HG03064 (cell line): Measurements from ENCODE around the gene CTSG.
A peak's percentile ranks its signal among the peaks of the same experiment; 100 is the strongest.
"Not testable (repeated sequence)": the region's sequence is repeated elsewhere in the genome, so short reads cannot be mapped to it uniquely, and the experiment has no call there.

ENCODE experiments used
- ATAC-seq: cut with Tn5 transposase; IDR thresholded peaks from one replicate; pipeline ENCODE4 v1.9.1; 2021; ENCODE audit warnings: low read depth; ENCODE audit not compliant: unreplicated experiment

The CTSG gene

GRCh38 chr14:24576182-24576581 lies at the start of gene CTSG:
Gene CTSG, minus strand, starts transcription at chr14:24576250. Its CDS starts 27 bp downstream, at chr14:24576223.
- ATAC-seq: no peak

- no peak for ATAC-seq
Observed at GRCh38 chr14:24613747-24614146, 37.7 kb upstream of the CTSG start.

GRCh38 chr14:24613241-24613640 lies 37.2 kb upstream of the CTSG start:
- ATAC-seq: no peak

GRCh38 chr14:24612196-24612595 lies 36.1 kb upstream of the CTSG start:
- no peak for ATAC-seq

GRCh38 chr14:24609655-24610344 lies 33.8 kb upstream of the CTSG start, which contains the start of gene GZMH:
Gene GZMH, minus strand, starts transcription at chr14:24609685. Its CDS starts 72 bp downstream, at chr14:24609613.
- peak; percentile 65 for ATAC-seq

- ATAC-seq: no peak
Observed at GRCh38 chr14:24607635-24608514, 31.8 kb upstream of the CTSG start.

- ATAC-seq: no peak
Observed at GRCh38 chr14:24607081-24607480, 31.0 kb upstream of the CTSG start.

GRCh38 chr14:24606297-24606696 lies 30.2 kb upstream of the CTSG start:
- no peak for ATAC-seq

GRCh38 chr14:24605435-24606190 lies 29.6 kb upstream of the CTSG start:
- ATAC-seq: peak; percentile 76

- ATAC-seq: no peak
Observed at GRCh38 chr14:24597403-24597802, 21.4 kb upstream of the CTSG start.

- ATAC-seq: no peak
Observed at GRCh38 chr14:24595073-24595808, 19.2 kb upstream of the CTSG start.

- not testable (repeated sequence) for ATAC-seq
Observed at GRCh38 chr14:24591004-24591403, 15.0 kb upstream of the CTSG start.

- not testable (repeated sequence) for ATAC-seq
Observed at GRCh38 chr14:24584402-24584801, 8.4 kb upstream of the CTSG start.

GRCh38 chr14:24578558-24578957 lies 2.5 kb upstream of the CTSG start:
- no peak for ATAC-seq

GRCh38 chr14:24576771-24577170 lies 721 bp upstream of the CTSG start:
- no peak for ATAC-seq

GRCh38 chr14:24574206-24574774 lies 1.8 kb downstream of the CTSG start:
- no peak for ATAC-seq

- ATAC-seq: no peak
Observed at GRCh38 chr14:24566318-24566717, 9.7 kb downstream of the CTSG start.

- ATAC-seq: no peak
Observed at GRCh38 chr14:24565766-24566165, 10.3 kb downstream of the CTSG start.

GRCh38 chr14:24563505-24563904 lies 12.5 kb downstream of the CTSG start:
- ATAC-seq: no peak

GRCh38 chr14:24556756-24557155 lies 19.3 kb downstream of the CTSG start:
- ATAC-seq: no peak
